GM18499 (cell line): Measurements from ENCODE around the gene MBLAC1.

ENCODE experiments used
- ATAC-seq: cut with Tn5 transposase; IDR thresholded peaks from one replicate; pipeline ENCODE4 v1.9.1; 2021; ENCODE audit warnings: moderate number of reproducible peaks; ENCODE audit not compliant: insufficient read depth, unreplicated experiment

Gene MBLAC1, protein sequence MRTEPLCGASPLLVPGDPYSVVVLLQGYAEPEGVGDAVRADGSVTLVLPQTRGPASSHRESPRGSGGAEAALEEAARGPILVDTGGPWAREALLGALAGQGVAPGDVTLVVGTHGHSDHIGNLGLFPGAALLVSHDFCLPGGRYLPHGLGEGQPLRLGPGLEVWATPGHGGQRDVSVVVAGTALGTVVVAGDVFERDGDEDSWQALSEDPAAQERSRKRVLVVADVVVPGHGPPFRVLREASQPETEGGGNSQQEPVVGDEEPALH

GRCh38 chr7:100126931-100127865, at the start of gene MBLAC1:
Gene MBLAC1, plus strand, starts transcription at chr7:100126967. Its CDS starts 429 bp downstream, at chr7:100127396.
- ATAC-seq, result no peak

DNA sequence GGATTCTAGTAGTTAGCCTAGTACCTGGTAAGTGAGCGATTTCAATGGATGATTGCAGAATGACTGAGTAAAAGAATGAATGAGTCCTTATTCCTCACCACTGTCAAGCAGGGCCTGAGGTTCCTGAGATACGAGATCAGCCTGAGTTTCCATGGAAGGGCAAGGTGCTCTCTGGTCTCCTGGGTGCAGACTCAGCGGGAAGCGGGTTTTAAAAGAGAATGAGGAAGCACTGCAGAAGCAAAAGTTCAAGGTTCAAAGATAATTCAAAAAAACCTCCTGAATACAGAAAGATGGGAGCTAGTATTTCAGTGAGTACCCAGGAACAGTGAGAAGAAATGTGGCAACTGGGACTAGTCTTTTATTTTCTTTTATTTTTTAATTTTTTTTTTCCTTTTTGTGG, 49.6 kb upstream of the MBLAC1 start:
- no peak for ATAC-seq

DNA sequence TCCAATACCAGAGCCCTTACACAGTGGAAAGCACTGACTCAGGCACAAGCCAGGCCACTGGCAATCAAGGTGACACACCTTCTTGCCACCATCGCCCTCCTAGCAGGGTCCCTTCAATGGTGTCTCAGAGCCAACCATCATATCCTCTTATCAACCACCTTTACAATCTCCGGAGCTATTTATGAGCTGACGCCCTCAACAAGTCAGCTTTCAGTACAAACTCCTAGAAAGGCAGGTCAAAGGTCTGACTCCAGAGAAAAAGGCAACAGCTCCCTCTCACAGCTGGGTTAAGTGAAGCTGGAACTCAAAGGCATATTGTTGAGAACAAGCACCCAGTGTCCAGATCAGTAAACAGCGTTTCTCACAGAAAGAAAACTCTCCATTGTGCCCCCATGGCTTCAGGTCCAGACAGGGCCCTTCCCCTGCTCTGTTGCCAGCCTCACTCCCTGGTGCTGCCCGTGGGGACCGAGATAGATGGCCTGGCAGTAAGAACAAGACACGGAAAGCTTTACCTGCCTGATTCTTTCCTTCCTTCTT, 47.7 kb upstream of the MBLAC1 start:
- no peak for ATAC-seq

DNA sequence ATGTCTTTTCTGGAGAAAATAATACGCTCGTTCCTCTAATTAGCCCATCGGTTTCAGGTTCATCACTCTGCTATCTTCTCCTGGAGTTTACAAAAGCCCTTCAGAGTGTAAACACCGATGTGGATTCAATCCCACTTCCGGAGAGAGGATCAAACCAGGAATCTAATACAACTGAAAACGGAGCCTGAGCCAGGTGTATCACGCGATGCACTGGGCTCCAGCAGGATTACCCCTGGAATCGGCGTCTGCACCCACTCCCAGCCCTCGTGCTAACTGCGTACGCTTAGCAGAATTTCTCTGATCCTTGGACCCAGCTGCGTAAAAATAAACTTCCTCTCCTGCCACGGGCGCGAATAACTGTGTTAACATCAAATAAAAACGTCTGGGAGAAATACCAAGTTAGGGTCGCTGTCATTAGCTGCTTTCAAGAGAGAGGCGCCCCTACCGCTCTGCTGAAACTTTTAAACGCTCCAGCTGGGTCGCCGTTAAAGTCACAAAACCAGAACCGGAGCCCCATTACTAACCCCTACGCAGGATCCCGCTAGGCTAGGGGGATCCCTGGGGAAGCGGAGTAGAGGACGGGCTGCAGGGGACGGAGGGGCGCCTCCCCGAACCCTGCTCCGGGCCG, 45.7 kb upstream of the MBLAC1 start:
- no peak for ATAC-seq

GRCh38 chr7:100081535-100082102, 45.1 kb upstream of the MBLAC1 start, which contains the start of gene ZNF3:
Gene ZNF3, minus strand, starts transcription at chr7:100081723. Its CDS starts 4,366 bp downstream, at chr7:100077357.
- peak; percentile 46 for ATAC-seq

DNA sequence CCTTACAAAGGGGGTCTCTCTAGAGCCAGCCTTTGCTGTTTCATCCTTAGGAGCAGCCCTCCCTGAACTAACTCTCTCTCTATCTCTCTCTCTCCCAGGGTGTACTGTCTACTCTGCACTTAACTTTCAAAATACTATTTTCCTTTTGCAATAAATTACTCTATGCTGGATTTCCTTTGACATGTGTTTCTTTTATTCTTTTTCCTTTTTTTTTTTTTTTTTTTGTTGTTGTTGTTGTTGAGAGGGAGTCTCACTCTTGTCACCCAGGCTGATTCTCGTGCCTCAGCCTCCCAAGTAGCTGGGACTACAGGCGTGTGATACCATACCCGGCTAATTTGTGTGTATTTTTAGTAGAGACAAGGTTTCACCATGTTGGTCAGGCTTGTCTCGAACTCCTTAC, 43.8 kb upstream of the MBLAC1 start:
- no peak for ATAC-seq

GRCh38 chr7:100085515-100085914, 41.3 kb upstream of the MBLAC1 start:
- ATAC-seq, result no peak

DNA sequence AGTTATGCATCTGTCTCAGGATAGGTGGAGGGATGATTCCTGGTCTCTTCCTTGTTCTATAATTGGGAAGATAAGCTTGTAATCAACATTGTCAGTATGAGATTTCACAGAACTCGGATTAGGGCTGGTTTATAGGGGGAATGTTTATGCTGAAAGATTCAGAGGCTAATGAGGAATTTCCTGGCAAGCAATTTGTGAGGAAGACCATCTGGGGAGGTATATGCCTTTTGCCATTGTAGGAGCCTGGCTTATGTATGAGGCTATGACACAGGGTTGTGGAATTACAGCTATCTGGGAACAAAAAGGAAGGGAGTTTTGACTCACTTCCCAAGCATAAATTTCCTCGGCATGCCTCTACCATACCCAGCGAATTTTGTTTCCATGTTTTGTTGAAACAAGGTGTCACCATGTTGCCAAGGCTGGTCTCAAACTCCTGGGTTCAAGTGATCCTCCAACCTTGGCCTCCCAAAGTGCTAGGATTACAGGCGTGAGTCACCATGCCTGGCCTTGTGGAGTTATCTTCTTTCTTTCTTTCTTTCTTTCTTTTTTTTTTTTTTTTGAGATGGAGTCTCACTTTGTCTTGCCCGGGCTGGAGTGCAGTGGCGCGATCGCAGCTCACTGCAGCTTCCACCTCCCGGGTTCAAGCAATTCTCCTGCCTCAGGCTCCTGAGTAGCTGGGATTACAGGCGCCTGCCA, 39.6 kb upstream of the MBLAC1 start:
- ATAC-seq, result no peak

DNA sequence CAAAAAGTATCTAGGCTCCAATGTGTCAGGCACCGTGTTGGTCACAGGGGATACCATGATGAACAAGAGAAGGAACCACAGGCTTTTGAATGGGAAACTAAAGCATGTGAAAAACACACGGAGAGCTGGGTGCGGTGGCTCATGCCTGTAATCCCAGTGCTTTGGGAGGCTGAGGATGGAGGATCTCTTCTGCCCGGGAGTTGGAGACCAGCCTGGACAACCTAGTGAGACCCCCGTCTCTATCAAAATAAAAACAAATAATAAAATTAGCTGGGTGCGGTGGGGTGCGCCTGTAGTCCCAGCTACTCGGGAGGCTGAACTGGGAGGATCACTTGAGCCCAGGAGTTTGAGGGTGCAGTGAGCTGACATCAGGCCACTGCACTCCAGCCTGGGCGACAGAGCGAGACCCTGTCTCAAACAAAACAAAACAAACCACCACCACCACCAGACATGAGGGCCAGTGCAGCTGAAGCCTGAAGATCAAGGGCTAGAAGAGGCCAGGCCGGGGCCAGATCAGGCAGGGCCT, 38.6 kb upstream of the MBLAC1 start:
- ATAC-seq, result no peak

- ATAC-seq, result no peak
These were observed 37.9 kb upstream of the MBLAC1 start, which contains the start of gene COPS6 for GRCh38 chr7:100088621-100089457. Gene COPS6, plus strand, starts transcription at chr7:100088969. Its CDS starts 22 bp downstream, at chr7:100088991.

GRCh38 chr7:100089458-100090196, 37.1 kb upstream of the MBLAC1 start:
- no peak for ATAC-seq

GRCh38 chr7:100090527-100091410, 36.0 kb upstream of the MBLAC1 start:
- ATAC-seq, result no peak

DNA sequence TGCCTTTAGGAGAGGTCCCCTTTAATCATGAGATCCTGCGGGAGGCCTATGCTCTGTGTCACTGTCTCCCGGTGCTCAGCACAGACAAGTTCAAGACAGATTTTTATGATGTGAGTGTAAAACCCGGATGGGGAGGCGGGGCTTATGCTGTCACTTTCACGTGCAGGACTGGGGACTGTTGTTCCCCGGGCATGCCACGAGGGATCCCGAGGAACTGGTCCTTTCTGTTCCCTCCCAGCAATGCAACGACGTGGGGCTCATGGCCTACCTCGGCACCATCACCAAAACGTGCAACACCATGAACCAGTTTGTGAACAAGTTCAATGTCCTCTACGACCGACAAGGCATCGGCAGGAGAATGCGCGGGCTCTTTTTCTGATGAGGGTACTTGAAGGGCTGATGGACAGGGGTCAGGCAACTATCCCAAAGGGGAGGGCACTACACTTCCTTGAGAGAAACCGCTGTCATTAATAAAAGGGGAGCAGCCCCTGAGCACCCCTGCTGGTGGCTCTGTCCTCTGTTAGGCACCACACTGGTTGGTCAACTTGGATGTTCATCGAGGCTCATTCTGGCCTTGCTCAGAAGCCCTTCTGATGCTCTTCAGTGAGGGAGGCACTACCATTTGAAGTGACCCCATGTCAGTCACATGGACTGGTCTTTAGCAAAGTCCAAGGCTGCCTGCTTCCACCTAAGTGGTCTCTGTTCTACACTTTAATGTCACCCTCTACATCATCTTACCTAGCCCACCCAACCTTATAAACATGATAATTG, 35.2 kb upstream of the MBLAC1 start:
- ATAC-seq, result no peak

- no peak for ATAC-seq
These were observed 33.7 kb upstream of the MBLAC1 start for GRCh38 chr7:100093054-100093453.

- ATAC-seq, result no peak
These were observed 33.3 kb upstream of the MBLAC1 start for GRCh38 chr7:100093498-100093897.

DNA sequence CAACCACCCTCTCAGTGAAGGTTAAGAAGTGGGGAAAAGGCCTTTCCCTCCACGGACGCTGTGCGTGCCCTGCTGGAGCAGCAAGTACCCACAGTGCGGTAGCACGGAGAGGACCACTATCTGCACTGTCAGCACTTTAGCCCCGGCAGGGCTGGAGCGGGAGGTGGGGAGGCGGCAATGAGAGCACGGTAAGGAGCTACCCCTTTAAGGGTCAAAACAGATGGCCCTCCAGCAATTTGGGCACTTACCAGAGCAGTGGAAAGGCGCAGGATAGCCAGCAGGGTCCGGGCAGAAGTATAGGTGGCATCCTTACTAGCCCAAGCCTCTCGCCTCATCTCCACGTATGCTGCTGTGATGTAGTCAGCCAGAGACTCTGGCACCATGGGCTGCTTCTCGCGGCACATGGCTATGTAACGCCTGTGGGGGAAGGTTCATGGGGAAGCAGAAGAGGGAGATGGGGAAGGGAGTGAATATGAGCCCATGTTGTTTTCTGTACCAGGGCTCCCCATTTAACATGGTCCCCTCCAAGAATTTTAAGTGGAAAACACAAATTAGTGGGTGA, 32.8 kb upstream of the MBLAC1 start:
- no peak for ATAC-seq
